SIG-M5 treated with dmso at 0.1 percent for 504 hours (cell line): Measurements from ENCODE around the gene HYAL3.
A peak's percentile ranks its signal among the peaks of the same experiment; 100 is the strongest.

Experiments used
- DNase-seq: peaks from one replicate; lab custom pipeline; 2025; ENCODE audit not compliant: unreplicated experiment; lab: John Stamatoyannopoulos, UW

The HYAL3 gene

GRCh38 chr3:50331364-50331907, 32.2 kb upstream of the HYAL3 start:
- no peak for DNase-seq

- no peak for DNase-seq
Observed at GRCh38 chr3:50330330-50330729, 31.1 kb upstream of the HYAL3 start.

- peak; percentile 95 for DNase-seq
Observed at GRCh38 chr3:50327943-50328691, 28.9 kb upstream of the HYAL3 start, which contains the start of gene TUSC2. Gene TUSC2, minus strand, starts transcription at chr3:50328223. Its CDS starts 124 bp downstream, at chr3:50328099.

GRCh38 chr3:50327129-50327528, 27.9 kb upstream of the HYAL3 start:
- DNase-seq, result no peak

GRCh38 chr3:50326182-50326541, 27.0 kb upstream of the HYAL3 start:
- DNase-seq, result no peak

- no peak for DNase-seq
Observed at GRCh38 chr3:50325497-50326181, 26.4 kb upstream of the HYAL3 start.

GRCh38 chr3:50325113-50325480, 25.9 kb upstream of the HYAL3 start:
- DNase-seq, result no peak

- peak; percentile 55 for DNase-seq
Observed at GRCh38 chr3:50324351-50325112, 25.3 kb upstream of the HYAL3 start.

GRCh38 chr3:50323614-50324199, 24.5 kb upstream of the HYAL3 start:
- no peak for DNase-seq

GRCh38 chr3:50323092-50323600, 23.9 kb upstream of the HYAL3 start:
- DNase-seq, result no peak

GRCh38 chr3:50322386-50323091, 23.3 kb upstream of the HYAL3 start, which contains the start of gene HYAL2:
Gene HYAL2, minus strand, starts transcription at chr3:50322745. Its CDS starts 2,256 bp downstream, at chr3:50320489.
- no peak for DNase-seq

- DNase-seq, result no peak
Observed at GRCh38 chr3:50322115-50322385, 22.8 kb upstream of the HYAL3 start.

- peak; percentile 84 for DNase-seq
Observed at GRCh38 chr3:50321336-50322114, 22.3 kb upstream of the HYAL3 start.

GRCh38 chr3:50320853-50321335, 21.7 kb upstream of the HYAL3 start:
- DNase-seq, result peak; percentile 43

GRCh38 chr3:50319894-50320625, 20.9 kb upstream of the HYAL3 start:
- no peak for DNase-seq

- DNase-seq, result no peak
Observed at GRCh38 chr3:50319181-50319893, 20.1 kb upstream of the HYAL3 start.

- no peak for DNase-seq
Observed at GRCh38 chr3:50318615-50319014, 19.4 kb upstream of the HYAL3 start.

GRCh38 chr3:50318163-50318562, 19.0 kb upstream of the HYAL3 start:
- DNase-seq, result no peak
